ENCODE results near the gene UGT2B10. TPM values are rescaled to one million over a fixed set of nuclear protein-coding genes. Genes with fewer than 3 reads are reported as not detected.

UGT2B10 gene
- polyA plus RNA-seq, 1 of the 3 experiments (the other 2 are of a cell fraction): not detected

- Histone ChIP-seq H3K36me3 (replicated peaks in 1 of 2; ENCODE audit: control insufficient read depth in 1 of 2, insufficient read depth in 2 of 2, low read length in 1 of 2) (no peaks in the 10 kb centered on the region), H3K4me2 (no peak overlapping the region), H3K4me1 (ENCODE audit: control insufficient read depth in 1 of 2, insufficient read depth in 2 of 2, low read depth in 1 of 2, low read length in 1 of 2) (no peaks in the 10 kb centered on the region), H3K27me3 (ENCODE audit: insufficient read depth) (no peaks in the 10 kb centered on the region; the same call in 1 of the 2 replicates), H3K9me2 (no peaks in the 10 kb centered on the region), H3K27ac (ENCODE audit: low read depth in 2 of 2, low read length in 1 of 2) (no peak overlapping the region), H3K79me2 (ENCODE audit: insufficient read depth) (no peaks in the 10 kb centered on the region), H3K4me3 (ENCODE audit: low read depth in 2 of 2, low read length in 1 of 2) (no peak overlapping the region), H2AFZ (ENCODE audit: low read depth) (no peak overlapping the region), H3K9me3 (no peaks in the 10 kb centered on the region), H4K20me1 (ENCODE audit: insufficient read depth) (no peaks in the 10 kb centered on the region), H3F3A (replicated peaks; ENCODE audit: insufficient read depth) (no peaks in the 10 kb centered on the region), H3K9ac (no peak overlapping the region)
- 3% methylated on average over 1 of the region's 1 CpG for WGBS (ENCODE audit: low lambda C conversion rate)
- CTCF ChIA-PET: no interaction called here
- TF ChIP-seq REST (IDR thresholded peaks at IDR 0.05; ENCODE audit: low read depth, low read length): no peak
- TF ChIP-seq MEF2A (IDR thresholded peaks at IDR 0.05; ENCODE audit: borderline replicate concordance, low read depth): no peak
- no peak for TF ChIP-seq RAD21 (IDR thresholded peaks at IDR 0.05; ENCODE audit: low read length)
- no peak for TF ChIP-seq IRF3 (IDR thresholded peaks at IDR 0.05; ENCODE audit: low read depth, low read length)
- DNase-seq: no peak
- POLR2A ChIA-PET: no interaction called here
Measured at GRCh38 chr4:68859655-68860054, 43.9 kb downstream of the UGT2B10 start.

- ChIA-PET CTCF (no interaction called here), POLR2A (no interaction called here)
- Histone ChIP-seq H3K36me3 (replicated peaks in 1 of 2; ENCODE audit: control insufficient read depth in 1 of 2, insufficient read depth in 2 of 2, low read length in 1 of 2) (no peaks in the 10 kb centered on the region), H2AFZ (ENCODE audit: low read depth) (no peak overlapping the region), H3K9ac (no peak overlapping the region), H3K27me3 (ENCODE audit: insufficient read depth) (no peaks in the 10 kb centered on the region; the same call in 1 of the 2 replicates), H3K4me2 (no peak overlapping the region), H3K4me1 (ENCODE audit: control insufficient read depth in 1 of 2, insufficient read depth in 2 of 2, low read depth in 1 of 2, low read length in 1 of 2) (no peaks in the 10 kb centered on the region), H3K9me2 (no peaks in the 10 kb centered on the region), H3K79me2 (ENCODE audit: insufficient read depth) (no peaks in the 10 kb centered on the region), H3K27ac (ENCODE audit: low read depth in 2 of 2, low read length in 1 of 2) (no peak overlapping the region), H4K20me1 (ENCODE audit: insufficient read depth) (no peaks in the 10 kb centered on the region), H3K4me3 (ENCODE audit: low read depth in 2 of 2, low read length in 1 of 2) (no peak overlapping the region), H3K9me3 (no peaks in the 10 kb centered on the region), H3F3A (replicated peaks; ENCODE audit: insufficient read depth) (no peaks in the 10 kb centered on the region)
- TF ChIP-seq PBX3 (IDR thresholded peaks at IDR 0.05): no peak
- TF ChIP-seq FOXM1 (IDR thresholded peaks at IDR 0.05; ENCODE audit: low read depth): no peak
- no peak for TF ChIP-seq SIN3A (IDR thresholded peaks at IDR 0.05; ENCODE audit: borderline replicate concordance, low read depth, low read length)
- TF ChIP-seq NRF1 (IDR thresholded peaks at IDR 0.05; ENCODE audit: low read depth, low read length): no peak
- TF ChIP-seq SMC3 (IDR thresholded peaks at IDR 0.05; ENCODE audit: low read depth, low read length): no peak
- no peak for TF ChIP-seq GABPA (IDR thresholded peaks at IDR 0.05; ENCODE audit: low read depth)
- no peak for TF ChIP-seq TEAD4 (IDR thresholded peaks at IDR 0.05; ENCODE audit: borderline replicate concordance, insufficient read depth)
- TF ChIP-seq RFX5 (IDR thresholded peaks at IDR 0.05; ENCODE audit: low read length): no peak
- TF ChIP-seq REST (IDR thresholded peaks at IDR 0.05; ENCODE audit: low read depth, low read length): no peak
- no peak for DNase-seq
Measured at GRCh38 chr4:68861057-68861456, 45.3 kb downstream of the UGT2B10 start.

Measured in SK-N-SH (cell line).